Testis (tissue), 2 donors: ENCODE results near the gene ARID1A.

Experiments used
- POLR2A ChIP-seq: fragments of 450-650 bp; IDR thresholded peaks from one replicate; pipeline ENCODE4 v1.6.1; 2017; ENCODE audit warnings: antibody characterized with exemption, mild to moderate bottlenecking, moderate library complexity
- TF ChIP-seq, protein P1 (sequence below), 3 experiments: fragments of 450-650 bp in 2 of 3; fragments of 200-600 bp in 1 of 3; sonication (generic) in 1 of 3; IDR thresholded peaks; one replicate each; pipeline ENCODE4 v1.5.1; 2016 to 2019; ENCODE audit warnings: antibody characterized with exemption in 3 of 3, mild to moderate bottlenecking in 2 of 3, moderate library complexity in 1 of 3

DNA sequence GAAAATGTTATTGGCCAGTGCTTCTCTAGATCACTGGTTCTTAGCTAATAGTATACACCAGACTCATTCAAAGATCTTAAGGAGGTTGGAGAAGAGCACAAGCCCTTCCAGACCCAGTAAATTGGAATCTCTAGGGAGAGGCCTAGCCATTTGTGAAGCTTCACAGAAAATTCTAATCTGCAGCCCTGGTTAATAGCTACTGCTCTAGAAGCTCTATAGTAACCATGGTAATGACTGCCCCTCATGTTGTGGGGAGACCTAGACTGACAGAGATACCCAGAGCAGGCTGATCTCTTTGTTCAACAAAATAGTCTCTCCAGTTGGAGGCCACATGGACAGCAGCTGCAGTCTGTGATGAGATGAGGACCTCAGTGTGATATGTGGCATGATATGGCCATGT lies 31.7 kb downstream of the ARID1A start:
- TF ChIP-seq, protein P1, sequence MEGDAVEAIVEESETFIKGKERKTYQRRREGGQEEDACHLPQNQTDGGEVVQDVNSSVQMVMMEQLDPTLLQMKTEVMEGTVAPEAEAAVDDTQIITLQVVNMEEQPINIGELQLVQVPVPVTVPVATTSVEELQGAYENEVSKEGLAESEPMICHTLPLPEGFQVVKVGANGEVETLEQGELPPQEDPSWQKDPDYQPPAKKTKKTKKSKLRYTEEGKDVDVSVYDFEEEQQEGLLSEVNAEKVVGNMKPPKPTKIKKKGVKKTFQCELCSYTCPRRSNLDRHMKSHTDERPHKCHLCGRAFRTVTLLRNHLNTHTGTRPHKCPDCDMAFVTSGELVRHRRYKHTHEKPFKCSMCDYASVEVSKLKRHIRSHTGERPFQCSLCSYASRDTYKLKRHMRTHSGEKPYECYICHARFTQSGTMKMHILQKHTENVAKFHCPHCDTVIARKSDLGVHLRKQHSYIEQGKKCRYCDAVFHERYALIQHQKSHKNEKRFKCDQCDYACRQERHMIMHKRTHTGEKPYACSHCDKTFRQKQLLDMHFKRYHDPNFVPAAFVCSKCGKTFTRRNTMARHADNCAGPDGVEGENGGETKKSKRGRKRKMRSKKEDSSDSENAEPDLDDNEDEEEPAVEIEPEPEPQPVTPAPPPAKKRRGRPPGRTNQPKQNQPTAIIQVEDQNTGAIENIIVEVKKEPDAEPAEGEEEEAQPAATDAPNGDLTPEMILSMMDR (IDR thresholded peaks at IDR 0.05) = no peak
- TF ChIP-seq POLR2A = no peak
